ENCODE data around the gene LRMDA. TPM values are rescaled to one million over a fixed set of nuclear protein-coding genes. Genes with fewer than 3 reads are reported as not detected.

Gene LRMDA
- total RNA-seq, 3 donors from 2014 or later, result 9.4 to 14.9 (median 10.3) TPM

DNA sequence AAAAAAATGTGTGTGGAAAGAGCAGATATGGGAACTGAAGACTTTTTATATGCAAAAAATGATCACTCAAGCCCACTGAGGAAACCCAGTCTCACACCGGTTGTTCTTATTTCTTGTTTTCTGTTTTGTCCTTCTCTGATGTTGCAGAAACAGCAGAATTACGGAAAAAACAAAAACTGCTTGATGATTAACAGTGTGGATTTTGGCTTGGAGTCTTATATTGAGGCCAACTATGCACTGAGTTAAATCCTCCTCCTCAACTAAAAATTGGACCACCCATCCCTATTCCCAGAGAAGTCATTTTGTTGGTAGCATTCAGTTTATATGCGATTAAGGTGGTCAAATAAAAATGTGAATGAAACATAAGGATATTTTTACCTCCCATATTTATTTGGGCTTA is 246.1 kb downstream of the LRMDA start:
- TF ChIP-seq, protein P1, sequence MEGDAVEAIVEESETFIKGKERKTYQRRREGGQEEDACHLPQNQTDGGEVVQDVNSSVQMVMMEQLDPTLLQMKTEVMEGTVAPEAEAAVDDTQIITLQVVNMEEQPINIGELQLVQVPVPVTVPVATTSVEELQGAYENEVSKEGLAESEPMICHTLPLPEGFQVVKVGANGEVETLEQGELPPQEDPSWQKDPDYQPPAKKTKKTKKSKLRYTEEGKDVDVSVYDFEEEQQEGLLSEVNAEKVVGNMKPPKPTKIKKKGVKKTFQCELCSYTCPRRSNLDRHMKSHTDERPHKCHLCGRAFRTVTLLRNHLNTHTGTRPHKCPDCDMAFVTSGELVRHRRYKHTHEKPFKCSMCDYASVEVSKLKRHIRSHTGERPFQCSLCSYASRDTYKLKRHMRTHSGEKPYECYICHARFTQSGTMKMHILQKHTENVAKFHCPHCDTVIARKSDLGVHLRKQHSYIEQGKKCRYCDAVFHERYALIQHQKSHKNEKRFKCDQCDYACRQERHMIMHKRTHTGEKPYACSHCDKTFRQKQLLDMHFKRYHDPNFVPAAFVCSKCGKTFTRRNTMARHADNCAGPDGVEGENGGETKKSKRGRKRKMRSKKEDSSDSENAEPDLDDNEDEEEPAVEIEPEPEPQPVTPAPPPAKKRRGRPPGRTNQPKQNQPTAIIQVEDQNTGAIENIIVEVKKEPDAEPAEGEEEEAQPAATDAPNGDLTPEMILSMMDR (IDR thresholded peaks at IDR 0.05), result no peak
- Histone ChIP-seq H3K4me3 (no peak overlapping the region), H3K36me3 (ENCODE audit: low read depth) (no peaks in the 10 kb centered on the region), H3K9me3 (no peaks in the 10 kb centered on the region), H3K4me1 (ENCODE audit: low read depth) (no peaks in the 10 kb centered on the region)
- DNase-seq, result no peak
- intact Hi-C loops (cut with DNase I, micrococcal nuclease), result no loop called here
- ATAC-seq, result no peak

DNA sequence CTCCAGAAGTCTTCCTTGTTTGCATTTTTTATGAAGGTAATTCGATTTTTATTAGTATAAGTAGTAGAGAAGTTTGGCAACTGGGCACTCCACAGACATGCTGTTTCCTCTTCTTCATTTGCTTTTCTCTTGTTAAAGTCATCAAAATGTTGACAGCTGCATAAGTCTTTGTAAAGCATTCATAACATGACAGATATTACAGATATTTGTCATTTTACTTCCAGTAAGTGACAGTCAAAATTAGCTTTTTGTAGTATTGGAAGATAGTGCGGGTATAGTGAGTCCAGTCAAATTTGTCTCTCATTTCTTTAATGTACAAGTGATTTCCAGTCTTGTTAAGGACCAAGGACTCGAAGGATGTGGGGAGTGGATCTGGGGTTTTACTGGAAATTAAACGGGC is 247.1 kb downstream of the LRMDA start:
- ATAC-seq, result no peak
- TF ChIP-seq, protein P1 (IDR thresholded peaks at IDR 0.05), result no peak
- no peak for DNase-seq
- Histone ChIP-seq H3K4me1 (ENCODE audit: low read depth) (no peaks in the 10 kb centered on the region), H3K4me3 (no peak overlapping the region), H3K9me3 (no peaks in the 10 kb centered on the region), H3K36me3 (ENCODE audit: low read depth) (no peaks in the 10 kb centered on the region)
- intact Hi-C loops (cut with DNase I, micrococcal nuclease), result no loop called here

DNA sequence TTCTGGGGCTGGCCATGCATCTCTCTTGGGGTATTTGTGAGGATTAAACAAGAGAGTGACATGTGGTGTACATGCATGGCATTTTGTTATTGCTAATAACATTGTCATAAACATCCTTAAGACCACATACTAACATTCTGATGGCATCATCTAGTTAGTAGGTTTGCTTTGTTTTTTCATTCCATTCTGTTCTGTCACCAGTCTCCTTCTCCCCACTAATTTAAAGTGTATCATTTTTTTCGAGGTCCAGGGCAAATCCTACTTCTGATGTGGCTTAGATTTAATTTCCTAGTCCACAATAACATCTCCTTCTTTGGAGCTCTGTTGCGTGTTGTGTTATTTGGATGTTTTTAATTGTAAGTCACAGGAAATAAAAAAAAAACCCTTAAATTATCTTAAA is 248.1 kb downstream of the LRMDA start:
- DNase-seq (no peak), ATAC-seq (no peak)
- no peaks in the 10 kb centered on the region for H3K9me3 ChIP-seq
- intact Hi-C loops (cut with DNase I, micrococcal nuclease), result no loop called here
- H3K36me3 ChIP-seq (ENCODE audit: low read depth), result no peaks in the 10 kb centered on the region
- TF ChIP-seq, protein P1 (IDR thresholded peaks at IDR 0.05), result no peak
- no peaks in the 10 kb centered on the region for H3K4me1 ChIP-seq (ENCODE audit: low read depth)
- H3K4me3 ChIP-seq, result no peak overlapping the region

DNA sequence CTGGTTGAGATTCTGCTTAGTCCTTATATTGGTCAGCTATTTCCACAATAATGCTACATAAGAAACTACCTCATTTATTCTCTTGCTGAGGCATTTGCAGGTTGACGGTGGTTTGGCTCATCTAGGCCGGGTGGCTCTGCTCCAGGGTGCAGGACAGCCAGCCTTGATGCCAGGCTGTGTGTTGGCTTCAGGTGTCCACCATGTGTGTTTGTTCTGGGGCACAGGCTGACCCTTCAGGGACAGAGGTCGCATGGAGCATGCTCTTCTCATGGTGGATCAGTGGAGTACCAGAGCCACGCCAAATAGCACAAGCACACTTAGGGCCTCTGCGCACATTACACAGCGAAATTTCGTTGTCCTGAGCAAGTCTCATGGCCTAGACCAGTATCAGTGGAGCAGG is 249.9 kb downstream of the LRMDA start:
- intact Hi-C loops (cut with DNase I, micrococcal nuclease), result no loop called here
- TF ChIP-seq, protein P1 (IDR thresholded peaks at IDR 0.05), result no peak
- Histone ChIP-seq H3K9me3 (no peaks in the 10 kb centered on the region), H3K36me3 (ENCODE audit: low read depth) (no peaks in the 10 kb centered on the region), H3K4me1 (ENCODE audit: low read depth) (no peaks in the 10 kb centered on the region), H3K4me3 (no peak overlapping the region)
- ATAC-seq (no peak), DNase-seq (no peak)

DNA sequence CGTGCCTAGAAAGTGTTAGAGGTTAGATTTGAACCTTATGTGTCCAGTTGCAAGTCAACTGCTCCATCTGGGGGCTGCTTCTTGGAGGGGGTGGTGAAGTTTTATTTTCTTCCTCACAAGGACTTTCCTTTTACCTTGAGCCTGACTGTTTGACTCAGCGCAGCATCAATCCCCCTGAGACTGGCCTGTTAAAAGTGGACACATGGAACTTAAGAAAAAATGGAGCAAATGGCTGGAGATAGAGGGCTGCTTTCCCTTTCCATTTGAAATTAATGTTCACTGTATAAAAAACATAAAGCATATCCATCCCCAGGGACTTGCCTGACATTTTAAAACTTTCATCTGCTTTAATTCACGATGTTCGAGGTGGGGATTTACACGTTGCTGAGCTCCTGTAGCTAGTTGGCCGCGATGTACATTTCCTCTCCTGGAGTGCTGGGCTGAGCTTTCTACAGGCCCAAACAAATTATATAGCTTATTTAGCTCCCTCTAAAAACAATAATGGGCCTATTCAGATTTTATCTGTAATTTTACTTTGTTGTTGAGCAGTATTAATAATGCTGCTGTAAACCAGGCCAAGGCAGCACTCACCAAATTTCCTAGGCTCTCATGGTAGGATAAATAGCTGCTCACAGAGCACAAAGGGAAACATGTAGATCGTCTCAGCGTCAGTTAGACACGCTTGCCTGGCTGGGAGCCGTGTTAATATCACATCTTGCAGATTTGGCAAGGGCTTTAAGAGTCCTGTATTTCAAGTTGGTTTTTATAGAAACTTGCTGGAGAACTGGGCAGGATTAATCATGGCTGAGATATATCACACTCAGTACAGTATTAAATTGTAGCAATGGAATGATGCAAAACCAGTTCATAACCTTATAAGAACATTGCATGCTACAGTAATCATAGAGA is 251.5 kb downstream of the LRMDA start:
- H3K9me3 ChIP-seq, result peaks cover 3% of the 10 kb centered on the region
- DNase-seq (no peak), ATAC-seq (no peak)
- no peaks in the 10 kb centered on the region for H3K36me3 ChIP-seq (ENCODE audit: low read depth)
- intact Hi-C loops (cut with DNase I, micrococcal nuclease), result no loop called here
- H3K4me1 ChIP-seq (ENCODE audit: low read depth), result no peaks in the 10 kb centered on the region
- no peak overlapping the region for H3K4me3 ChIP-seq
- TF ChIP-seq, protein P1 (IDR thresholded peaks at IDR 0.05), result no peak

Data from mucosa of descending colon (tissue), 3 donors.